IMR-90 (cell line): ENCODE results near the gene LRSAM1. TPM values are rescaled to one million over a fixed set of nuclear protein-coding genes. Genes with fewer than 3 reads are reported as not detected.

Experiments used
- ATAC-seq: fragments of 200-7000 bp; cut with Tn5 transposase; 2 replicates; pipeline ENCODE4 v1.9.1; 2020; ENCODE audit warnings: low read depth, mild to moderate bottlenecking, moderate library complexity
- BruUV-seq: library from RNA; stranded (reverse); fragments of 400-500 nt; replicated peaks from 2 replicates; lab custom pipeline; 2021; lab: Mats Ljungman, UMichigan
- CTCF ChIA-PET: fragments of 300-600 bp; formaldehyde crosslinking; extraction: SDS; loops from one replicate; lab custom pipeline; 2021; ENCODE audit warnings: antibody characterized with exemption; lab: Yijun Ruan, JAX
- POLR2A ChIA-PET: fragments of 300-600 bp; sonication (Branson Sonifier 250); formaldehyde crosslinking; loops from one replicate; lab custom pipeline; 2022; ENCODE audit warnings: antibody characterized with exemption; ENCODE audit not compliant: unreplicated experiment; lab: Charles Lee
- DNase-seq: peaks from one replicate; pipeline ENCODE4 v3.0.0; 2013
- H2AFZ ChIP-seq: replicated peaks from 2 replicates; pipeline ENCODE3; 2013; ENCODE audit warnings: low read length, mild to moderate bottlenecking; ENCODE audit not compliant: poor library complexity
- H2AK5ac ChIP-seq: 2 replicates; pipeline ENCODE4 v1.6.1; 2013; ENCODE audit warnings: low read depth, low read length, inconsistent platforms
- H2AK9ac ChIP-seq: replicated peaks from 2 replicates; pipeline ENCODE3; 2013; ENCODE audit warnings: mild to moderate bottlenecking, low read depth, low read length, moderate library complexity; ENCODE audit not compliant: poor library complexity
- H2BK120ac ChIP-seq: 2 replicates; pipeline ENCODE4 v1.6.1; 2013; ENCODE audit warnings: low read depth, low read length, inconsistent platforms
- H2BK15ac ChIP-seq: 3 replicates; pipeline ENCODE4 v1.6.1; 2013; ENCODE audit warnings: low read depth, low read length, inconsistent platforms
- H2BK20ac ChIP-seq: 2 replicates; pipeline ENCODE4 v1.6.1; 2013; ENCODE audit warnings: low read depth, mild to moderate bottlenecking, inconsistent platforms, low read length, moderate library complexity
- H2BK5ac ChIP-seq: 2 replicates; pipeline ENCODE4 v1.6.1; 2013; ENCODE audit warnings: mild to moderate bottlenecking, low read depth, low read length, inconsistent platforms; ENCODE audit not compliant: poor library complexity, severe bottlenecking
- H3K14ac ChIP-seq: replicated peaks from 2 replicates; pipeline ENCODE4 v1.6.1; 2013; ENCODE audit warnings: low read depth, low read length, inconsistent platforms
- H3K18ac ChIP-seq: 2 replicates; pipeline ENCODE4 v1.6.1; 2013; ENCODE audit warnings: low read depth, low read length, control low read depth
- H3K23ac ChIP-seq: 2 replicates; pipeline ENCODE4 v1.6.1; 2013; ENCODE audit warnings: low read depth, low read length, inconsistent platforms
- H3K27ac ChIP-seq: 2 replicates; pipeline ENCODE4 v1.5.1; 2013; ENCODE audit warnings: mild to moderate bottlenecking, control low read depth, low read length; ENCODE audit not compliant: insufficient read depth
- H3K27me3 ChIP-seq: 2 replicates; pipeline ENCODE4 v1.6.1; 2013; ENCODE audit warnings: low read length; ENCODE audit not compliant: control insufficient read depth, insufficient read depth
- H3K36me3 ChIP-seq: 2 replicates; pipeline ENCODE4 v1.6.1; 2013; ENCODE audit warnings: low read length, mixed read lengths; ENCODE audit not compliant: control insufficient read depth, insufficient read depth
- H3K4ac ChIP-seq: 2 replicates; pipeline ENCODE4 v1.6.1; 2013; ENCODE audit warnings: low read depth, low read length, inconsistent platforms
- H3K4me1 ChIP-seq: 2 replicates; pipeline ENCODE4 v1.6.1; 2013; ENCODE audit warnings: low read length, mixed read lengths; ENCODE audit not compliant: control insufficient read depth, insufficient read depth
- H3K4me2 ChIP-seq: 2 replicates; pipeline ENCODE4 v1.6.1; 2013; ENCODE audit warnings: low read depth, mild to moderate bottlenecking, control low read depth, low read length, moderate library complexity
- H3K4me3 ChIP-seq: 2 replicates; pipeline ENCODE4 v1.5.1; 2013; ENCODE audit warnings: low read depth, mild to moderate bottlenecking, control low read depth, low read length, moderate library complexity; ENCODE audit not compliant: insufficient read depth
- H3K56ac ChIP-seq: 2 replicates; pipeline ENCODE4 v1.6.1; 2013; ENCODE audit warnings: low read length, inconsistent platforms; ENCODE audit not compliant: insufficient read depth; ENCODE audit errors: extremely low read depth
- H3K79me1 ChIP-seq, 2 experiments: 2 replicates each; pipeline ENCODE4 v1.6.1; 2013; ENCODE audit warnings: low read length in 2 of 2, inconsistent platforms in 1 of 2, low read depth in 1 of 2
- H3K9ac ChIP-seq: 2 replicates; pipeline ENCODE4 v1.6.1; 2013; ENCODE audit warnings: low read depth, low read length, control low read depth
- H3K9me1 ChIP-seq: 2 replicates; pipeline ENCODE4 v1.6.1; 2013; ENCODE audit warnings: low read length, inconsistent platforms; ENCODE audit not compliant: insufficient read depth
- H3K9me3 ChIP-seq: 2 replicates; pipeline ENCODE4 v1.6.1; 2013; ENCODE audit warnings: low read length; ENCODE audit not compliant: control insufficient read depth, insufficient read depth
- H4K20me1 ChIP-seq: 2 replicates; pipeline ENCODE4 v1.6.1; 2013; ENCODE audit warnings: low read length, inconsistent platforms; ENCODE audit not compliant: insufficient read depth
- H4K5ac ChIP-seq: 2 replicates; pipeline ENCODE4 v1.6.1; 2013; ENCODE audit warnings: mild to moderate bottlenecking, low read depth, low read length, control low read depth
- H4K8ac ChIP-seq, 2 experiments: 2 replicates each; pipeline ENCODE4 v1.6.1; 2013; ENCODE audit warnings: low read depth in 2 of 2, low read length in 2 of 2, control low read depth in 1 of 2, inconsistent platforms in 1 of 2
- H4K91ac ChIP-seq: 2 replicates; pipeline ENCODE4 v1.6.1; 2013; ENCODE audit warnings: low read depth, low read length, inconsistent platforms; ENCODE audit not compliant: insufficient read depth
- BHLHE40 ChIP-seq: fragments of 150-350 bp; IDR thresholded peaks from 2 replicates; pipeline ENCODE4 v1.6.1; 2016; ENCODE audit warnings: mild to moderate bottlenecking, low read depth, low read length
- FOS ChIP-seq: fragments of 150-350 bp; IDR thresholded peaks from 2 replicates; pipeline ENCODE4 v1.6.1; 2016; ENCODE audit warnings: low read depth, low read length
- MAFK ChIP-seq: IDR thresholded peaks from 2 replicates; pipeline ENCODE4 v1.6.1; 2012; ENCODE audit warnings: low read depth, low read length, improper control_type of control experiment
- MAZ ChIP-seq: IDR thresholded peaks from 2 replicates; pipeline ENCODE4 v1.6.1; 2012; ENCODE audit warnings: low read depth, mild to moderate bottlenecking, low read length, improper control_type of control experiment, moderate library complexity, borderline replicate concordance
- POLR2A ChIP-seq: IDR thresholded peaks from 2 replicates; pipeline ENCODE4 v1.6.1; 2012; ENCODE audit warnings: mild to moderate bottlenecking, low read depth, low read length
- WGBS, 2 experiments: methylation state at CpG; one replicate each; pipeline versions ENCODE4 v1.1.5 to v1.1.7; 2013; ENCODE audit warnings: missing lambda C conversion rate in 2 of 2; ENCODE audit not compliant: insufficient read length in 1 of 2; ENCODE audit errors: extremely low coverage in 2 of 2; 5-methylcytosine and 5-hydroxymethylcytosine counted together
- dilution Hi-C: fragments of 300-500 bp; cut with HindIII; formaldehyde crosslinking; loops from one replicate; pipeline ENCODE4 v1.14.3; 2018; ENCODE audit warnings: low sequenced_read_pairs; ENCODE audit not compliant: unreplicated experiment
- in situ Hi-C: fragments of 300-500 bp; cut with MboI; formaldehyde crosslinking; loops from 3 replicates; pipeline ENCODE4 v1.14.3; 2019; ENCODE audit warnings: low sequenced_read_pairs, inconsistent platforms, mixed read lengths
- intact Hi-C: fragments of 100-400 bp; cut with micrococcal nuclease; formaldehyde crosslinking; loops from 2 replicates; pipeline ENCODE4 v1.10.0; 2022
- polyA plus RNA-seq, 3 experiments: library from polyadenylated mRNA; depleted of rRNA; stranded (reverse); fragments of >200 nt; gene quantifications; 2 replicates each; pipeline ENCODE4 v1.2.3, GENCODE V29; 2012; ENCODE audit warnings: low replicate concordance in 1 of 3
- total RNA-seq: library from RNA; depleted of rRNA; stranded (reverse); fragments of >200 nt; gene quantifications from 2 replicates; pipeline ENCODE4 v1.2.3, GENCODE V29; 2012

Gene LRSAM1
- total and polyA plus RNA-seq, 2 of the 4 experiments (the other 2 are of a cell fraction): 3.0 to 9.3 TPM

- no peak overlapping the region for H4K91ac ChIP-seq
- no peak overlapping the region for H3K27ac ChIP-seq
- TF ChIP-seq MAFK (no peak), BHLHE40 (no peak), MAZ (no peak), POLR2A (no peak), FOS (no peak)
- no peak overlapping the region for H3K23ac ChIP-seq
- H4K20me1 ChIP-seq: peaks cover 13% of the 10 kb centered on the region; the same call in 1 of the 2 replicates
- H2AFZ ChIP-seq: no peak overlapping the region
- DNase-seq: no peak
- peaks cover 32 to 69% of the 10 kb centered on the region in 2 experiments for H3K79me1 ChIP-seq
- no CpG with 5 or more reads among the region's 3 CpGs for WGBS, 2 experiments
- no TSS peak for BruUV-seq
- no peaks in the 10 kb centered on the region for H3K9me3 ChIP-seq
- in situ Hi-C loops: no loop called here
- no peak overlapping the region for H3K4ac ChIP-seq
- H2BK20ac ChIP-seq: no peak overlapping the region
- no peak overlapping the region for H2BK15ac ChIP-seq
- no peaks in the 10 kb centered on the region; the same call in 1 of the 2 replicates for H3K9me1 ChIP-seq
- no peak overlapping the region for H3K18ac ChIP-seq
- CTCF ChIA-PET: no interaction called here
- no peak for ATAC-seq
- peaks cover 13% of the 10 kb centered on the region for H3K36me3 ChIP-seq
- no peak overlapping the region for H3K56ac ChIP-seq
- no peak overlapping the region for H3K4me2 ChIP-seq
- dilution Hi-C loops: no loop called here
- H4K5ac ChIP-seq: no peak overlapping the region
- no peak overlapping the region for H2BK120ac ChIP-seq
- H2AK5ac ChIP-seq: no peak overlapping the region
- H3K4me3 ChIP-seq: no peak overlapping the region
- no peaks in the 10 kb centered on the region for H3K4me1 ChIP-seq
- no peak overlapping the region for H2BK5ac ChIP-seq
- no peak overlapping the region for H3K14ac ChIP-seq
- H3K9ac ChIP-seq: no peak overlapping the region
- no peak overlapping the region for H2AK9ac ChIP-seq
- intact Hi-C loops: loop anchor here (10.0 kb wide), 1 partner anchor 204 kb away; no protein-coding TSS in a partner anchor
- H3K27me3 ChIP-seq: no peaks in the 10 kb centered on the region
- H4K8ac ChIP-seq: no peak overlapping the region
- POLR2A ChIA-PET: no interaction called here
These were observed 23.0 kb upstream of the LRSAM1 start for GRCh38 chr9:127428348-127428747.
